ENCODE data around the gene IFNL4.

GRCh38 chr19:39277598-39277997, 28.9 kb upstream of the IFNL4 start:
- TF ChIP-seq POLR2A (IDR thresholded peaks at IDR 0.05; ENCODE audit: low read depth, low read length) = no peak
- TF ChIP-seq POLR2AphosphoS5 (IDR thresholded peaks at IDR 0.05; ENCODE audit: low read depth, low read length) = no peak

All from GM12891 (cell line).